Stimulated activated CD4-positive, alpha-beta T cell treated with anti-CD3 and anti-CD28 coated beads, TNF-alpha, amount 100 ng/mL, for 48 hours (primary cell): Measurements from ENCODE around the gene TRIM21.
A peak's percentile ranks its signal among the peaks of the same experiment; 100 is the strongest.
"Not testable (repeated sequence)": the region's sequence is repeated elsewhere in the genome, so short reads cannot be mapped to it uniquely, and the experiment has no call there.

Experiments used
- DNase-seq, 3 donors: peaks; one replicate each; pipeline ENCODE4 v3.0.0-alpha.2; 2020; ENCODE audit warnings: low read depth in 3 of 3

The TRIM21 gene

GRCh38 chr11:4393209-4393857 is at the start of gene TRIM21:
Gene TRIM21 (minus strand): TSS chr11:4393702. CDS start chr11:4390409, 3,293 bp downstream.
- peak; percentile 57 to 81 (median 77) for DNase-seq

GRCh38 chr11:4441515-4441914 is 48.0 kb upstream of the TRIM21 start:
- no peak for DNase-seq

GRCh38 chr11:4436411-4436810 is 42.9 kb upstream of the TRIM21 start:
- no peak for DNase-seq

- no peak for DNase-seq
Measured at GRCh38 chr11:4433856-4434255, 40.4 kb upstream of the TRIM21 start.

GRCh38 chr11:4430051-4430450 is 36.5 kb upstream of the TRIM21 start:
- no peak for DNase-seq

GRCh38 chr11:4418403-4418802 is 24.9 kb upstream of the TRIM21 start:
- DNase-seq: no peak

GRCh38 chr11:4416816-4417215 is 23.3 kb upstream of the TRIM21 start:
- no peak for DNase-seq

GRCh38 chr11:4416306-4416705 is 22.8 kb upstream of the TRIM21 start:
- DNase-seq: no peak

- not testable (repeated sequence) for DNase-seq
Measured at GRCh38 chr11:4406206-4406605, 12.7 kb upstream of the TRIM21 start.

- no peak for DNase-seq
Measured at GRCh38 chr11:4393858-4394223, 339 bp upstream of the TRIM21 start.

- no peak for DNase-seq
Measured at GRCh38 chr11:4388221-4388620, 5.3 kb downstream of the TRIM21 start.

GRCh38 chr11:4385978-4386740 is 7.3 kb downstream of the TRIM21 start:
- no peak for DNase-seq

- no peak for DNase-seq
Measured at GRCh38 chr11:4381901-4382300, 11.6 kb downstream of the TRIM21 start.

- DNase-seq: no peak
Measured at GRCh38 chr11:4375431-4376140, 17.9 kb downstream of the TRIM21 start.

GRCh38 chr11:4370166-4370565 is 23.3 kb downstream of the TRIM21 start:
- no peak for DNase-seq

GRCh38 chr11:4368286-4368685 is 25.2 kb downstream of the TRIM21 start, which contains the start of gene OR52B4:
Gene OR52B4 (minus strand): TSS chr11:4368386. CDS start chr11:4368295, 91 bp downstream.
- DNase-seq: no peak

- not testable (repeated sequence) for DNase-seq
Measured at GRCh38 chr11:4348142-4348541, 45.4 kb downstream of the TRIM21 start.

- DNase-seq: not testable (repeated sequence)
Measured at GRCh38 chr11:4345366-4345765, 48.1 kb downstream of the TRIM21 start.
